ENCODE data around the gene RAB40C.

The RAB40C gene

DNA sequence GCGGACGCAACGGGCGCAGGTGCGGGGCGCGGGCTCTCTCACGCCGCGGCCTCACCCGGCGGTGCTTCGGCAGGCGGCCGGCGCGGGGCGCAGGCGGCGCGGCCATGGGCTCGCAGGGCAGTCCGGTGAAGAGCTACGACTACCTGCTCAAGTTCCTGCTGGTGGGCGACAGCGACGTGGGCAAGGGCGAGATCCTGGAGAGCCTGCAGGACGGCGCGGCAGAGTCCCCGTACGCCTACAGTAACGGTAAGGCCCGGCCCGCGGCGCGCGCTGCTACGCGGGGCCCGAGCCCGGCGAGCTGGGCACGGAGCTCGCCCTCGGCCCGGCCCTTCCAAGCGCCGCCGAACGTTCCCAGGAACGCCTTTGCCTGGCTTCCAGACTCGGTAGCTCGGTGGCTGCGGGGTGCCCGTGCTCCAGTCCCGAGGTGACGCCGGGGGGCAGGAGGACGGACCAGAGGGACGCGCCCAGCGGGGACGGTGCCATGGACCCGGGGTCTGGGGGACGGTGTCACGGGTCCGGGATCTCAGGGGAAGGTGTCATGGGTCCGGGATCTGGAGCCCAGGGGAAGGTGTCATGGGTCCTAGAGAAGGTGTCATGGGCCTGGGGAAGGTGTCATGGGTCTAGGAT is 435 bp downstream of the RAB40C start:
- Histone ChIP-seq H3K4me3 (ENCODE audit: severe bottlenecking) (peak overlapping the region; percentile 57), H3K27me3 (ENCODE audit: insufficient read depth, poor library complexity, severe bottlenecking) (no peaks in the 10 kb centered on the region), H3K27ac (ENCODE audit: poor library complexity, severe bottlenecking) (peak overlapping the region; percentile 87), H3K9me3 (ENCODE audit: severe bottlenecking) (no peaks in the 10 kb centered on the region), H3K4me1 (ENCODE audit: insufficient read depth, poor library complexity, severe bottlenecking) (peaks cover 26% of the 10 kb centered on the region), H3K36me3 (ENCODE audit: low read depth) (no peaks in the 10 kb centered on the region)
- ATAC-seq (ENCODE audit: low read depth) = no peak
- TF ChIP-seq, protein P1, sequence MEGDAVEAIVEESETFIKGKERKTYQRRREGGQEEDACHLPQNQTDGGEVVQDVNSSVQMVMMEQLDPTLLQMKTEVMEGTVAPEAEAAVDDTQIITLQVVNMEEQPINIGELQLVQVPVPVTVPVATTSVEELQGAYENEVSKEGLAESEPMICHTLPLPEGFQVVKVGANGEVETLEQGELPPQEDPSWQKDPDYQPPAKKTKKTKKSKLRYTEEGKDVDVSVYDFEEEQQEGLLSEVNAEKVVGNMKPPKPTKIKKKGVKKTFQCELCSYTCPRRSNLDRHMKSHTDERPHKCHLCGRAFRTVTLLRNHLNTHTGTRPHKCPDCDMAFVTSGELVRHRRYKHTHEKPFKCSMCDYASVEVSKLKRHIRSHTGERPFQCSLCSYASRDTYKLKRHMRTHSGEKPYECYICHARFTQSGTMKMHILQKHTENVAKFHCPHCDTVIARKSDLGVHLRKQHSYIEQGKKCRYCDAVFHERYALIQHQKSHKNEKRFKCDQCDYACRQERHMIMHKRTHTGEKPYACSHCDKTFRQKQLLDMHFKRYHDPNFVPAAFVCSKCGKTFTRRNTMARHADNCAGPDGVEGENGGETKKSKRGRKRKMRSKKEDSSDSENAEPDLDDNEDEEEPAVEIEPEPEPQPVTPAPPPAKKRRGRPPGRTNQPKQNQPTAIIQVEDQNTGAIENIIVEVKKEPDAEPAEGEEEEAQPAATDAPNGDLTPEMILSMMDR (IDR thresholded peaks at IDR 0.05; ENCODE audit: poor library complexity, severe bottlenecking) = no peak
- no peak for DNase-seq (ENCODE audit: low spot score)

GRCh38 chr16:590815-591200 is 942 bp downstream of the RAB40C start:
- H3K4me3 ChIP-seq (ENCODE audit: severe bottlenecking) = peak overlapping the region; percentile 57
- H3K27me3 ChIP-seq (ENCODE audit: insufficient read depth, poor library complexity, severe bottlenecking) = no peaks in the 10 kb centered on the region
- no peak for DNase-seq (ENCODE audit: low spot score)
- peaks cover 28% of the 10 kb centered on the region for H3K4me1 ChIP-seq (ENCODE audit: insufficient read depth, poor library complexity, severe bottlenecking)
- no peak for ATAC-seq (ENCODE audit: low read depth)
- peak overlapping the region; percentile 87 for H3K27ac ChIP-seq (ENCODE audit: poor library complexity, severe bottlenecking)
- no peaks in the 10 kb centered on the region for H3K36me3 ChIP-seq (ENCODE audit: low read depth)
- no peaks in the 10 kb centered on the region for H3K9me3 ChIP-seq (ENCODE audit: severe bottlenecking)
- TF ChIP-seq, protein P1 (IDR thresholded peaks at IDR 0.05; ENCODE audit: poor library complexity, severe bottlenecking) = no peak

GRCh38 chr16:591231-591630 is 1.4 kb downstream of the RAB40C start:
- no peaks in the 10 kb centered on the region for H3K27me3 ChIP-seq (ENCODE audit: insufficient read depth, poor library complexity, severe bottlenecking)
- H3K36me3 ChIP-seq (ENCODE audit: low read depth) = no peaks in the 10 kb centered on the region
- TF ChIP-seq, protein P1 (IDR thresholded peaks at IDR 0.05; ENCODE audit: poor library complexity, severe bottlenecking) = no peak
- no peaks in the 10 kb centered on the region for H3K9me3 ChIP-seq (ENCODE audit: severe bottlenecking)
- ATAC-seq (ENCODE audit: low read depth) = no peak
- peaks cover 31% of the 10 kb centered on the region for H3K4me1 ChIP-seq (ENCODE audit: insufficient read depth, poor library complexity, severe bottlenecking)
- H3K4me3 ChIP-seq (ENCODE audit: severe bottlenecking) = no peak overlapping the region
- H3K27ac ChIP-seq (ENCODE audit: poor library complexity, severe bottlenecking) = no peak overlapping the region
- DNase-seq (ENCODE audit: low spot score) = no peak

DNA sequence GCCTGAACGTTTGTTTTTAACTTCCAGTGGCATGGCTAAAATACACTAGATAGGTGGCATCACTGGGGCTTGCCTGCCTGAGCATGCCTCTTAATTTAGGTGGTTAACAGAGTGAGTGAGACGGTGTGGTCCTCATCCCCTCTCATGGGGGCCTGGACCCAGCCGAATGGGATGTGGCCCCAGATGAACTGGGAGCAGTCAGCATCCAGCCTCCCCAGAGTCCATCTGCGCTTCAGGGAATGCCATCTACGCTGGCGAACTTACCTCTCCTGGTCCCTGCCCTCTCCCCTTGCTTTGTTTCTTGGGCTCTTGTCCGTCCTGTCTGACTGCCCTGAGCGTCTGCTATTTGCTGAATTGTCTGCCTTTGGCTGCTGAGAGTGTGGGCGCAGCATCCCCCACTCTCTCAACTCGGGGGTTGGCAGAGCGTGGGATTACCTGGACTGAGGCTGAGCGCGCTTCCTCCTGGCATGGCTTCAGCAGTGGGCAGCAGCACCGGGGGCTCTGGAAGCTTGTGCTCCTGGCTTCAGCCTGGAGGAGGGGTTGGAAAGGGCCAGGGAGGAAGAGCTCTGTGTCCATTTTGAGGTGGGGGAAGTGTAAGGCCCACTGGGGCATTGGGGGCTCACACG is 2.1 kb downstream of the RAB40C start:
- H3K9me3 ChIP-seq (ENCODE audit: severe bottlenecking) = no peaks in the 10 kb centered on the region
- TF ChIP-seq, protein P1 (IDR thresholded peaks at IDR 0.05; ENCODE audit: poor library complexity, severe bottlenecking) = no peak
- H3K36me3 ChIP-seq (ENCODE audit: low read depth) = no peaks in the 10 kb centered on the region
- no peaks in the 10 kb centered on the region for H3K27me3 ChIP-seq (ENCODE audit: insufficient read depth, poor library complexity, severe bottlenecking)
- no peak for DNase-seq (ENCODE audit: low spot score)
- H3K4me3 ChIP-seq (ENCODE audit: severe bottlenecking) = no peak overlapping the region
- H3K27ac ChIP-seq (ENCODE audit: poor library complexity, severe bottlenecking) = peak overlapping the region; percentile 68
- no peak for ATAC-seq (ENCODE audit: low read depth)
- H3K4me1 ChIP-seq (ENCODE audit: insufficient read depth, poor library complexity, severe bottlenecking) = peaks cover 31% of the 10 kb centered on the region

Data from RWPE2 (cell line).